Heart right ventricle (tissue), 16 donors: Measurements from ENCODE around the gene CYP51A1. TPM values are rescaled to one million over a fixed set of nuclear protein-coding genes. Genes with fewer than 3 reads are reported as not detected.
"Not testable (repeated sequence)": the region's sequence is repeated elsewhere in the genome, so short reads cannot be mapped to it uniquely, and the experiment has no call there.

Source experiments
- ATAC-seq, 8 donors: fragments of 200-7000 bp; cut with Tn5 transposase; one replicate each; pipeline ENCODE4 v1.9.1; 2020; ENCODE audit warnings: mild to moderate bottlenecking in 8 of 8, moderate library complexity in 8 of 8, moderate number of reproducible peaks in 1 of 8
- DNase-seq, 2 donors: peaks; one replicate each; pipeline ENCODE4 v3.0.0-alpha.2; 2020
- H3K27ac ChIP-seq, 10 donors: fragments of 200-600 bp; sonication (generic) in 2 of 10; one replicate each; pipeline versions ENCODE4 v1.5.0 to v1.8.0; 2020 to 2022; ENCODE audit warnings: mild to moderate bottlenecking in 3 of 10
- H3K27me3 ChIP-seq, 7 donors: fragments of 200-600 bp; one replicate each; pipeline ENCODE4 v1.8.0; 2021 to 2022; ENCODE audit warnings: mild to moderate bottlenecking in 2 of 7
- H3K36me3 ChIP-seq, 9 donors: fragments of 200-600 bp; sonication (generic) in 1 of 9; one replicate each; pipeline versions ENCODE4 v1.5.0 to v1.8.0; 2020 to 2022; ENCODE audit warnings: mild to moderate bottlenecking in 2 of 9
- H3K4me1 ChIP-seq, 9 donors: fragments of 200-600 bp; sonication (generic) in 1 of 9; one replicate each; pipeline versions ENCODE4 v1.5.0 to v1.8.0; 2020 to 2022; ENCODE audit warnings: mild to moderate bottlenecking in 4 of 9
- H3K4me3 ChIP-seq, 10 donors: fragments of 200-600 bp; sonication (generic) in 2 of 10; one replicate each; pipeline versions ENCODE4 v1.5.0 to v1.8.0; 2020 to 2022; ENCODE audit warnings: mild to moderate bottlenecking in 7 of 10, moderate library complexity in 2 of 10
- H3K9me3 ChIP-seq, 11 donors: fragments of 200-600 bp in 10 of 11; sonication (generic) in 2 of 11; one replicate each; pipeline versions ENCODE4 v1.5.0 to v1.8.0; 2013 to 2022; ENCODE audit warnings: mild to moderate bottlenecking in 2 of 11, control low read depth in 1 of 11, moderate library complexity in 1 of 11
- CTCF ChIP-seq, 9 donors: fragments of 200-600 bp; sonication (generic) in 2 of 9; IDR thresholded peaks; one replicate each; pipeline versions ENCODE4 v1.5.0 to v1.8.0; 2021 to 2022; ENCODE audit warnings: antibody characterized with exemption in 9 of 9, mild to moderate bottlenecking in 5 of 9, moderate library complexity in 1 of 9
- WGBS, 2 donors: extraction: QIAGEN DNeasy Blood & Tissue Kit; methylation state at CpG; one replicate each; pipeline ENCODE4 v1.1.7; 2013; ENCODE audit warnings: inconsistent platforms in 1 of 2; 5-methylcytosine and 5-hydroxymethylcytosine counted together
- intact Hi-C, 10 donors: fragments of 100-400 bp; cut with DNase I; formaldehyde crosslinking; loops; one replicate each; pipeline versions ENCODE4 v1.11.1 to v1.14.2; 2022
- polyA plus RNA-seq, 2 donors: library from polyadenylated mRNA; stranded (reverse); fragments of 200-250 nt; gene quantifications; one replicate each; pipeline ENCODE4 v1.2.3, GENCODE V29; 2013
- total RNA-seq, 10 donors: library from RNA; stranded (reverse); fragmentation: NEBNext Ultra II Directional in 3 of 10; extraction: Animal tissue kit (Norgen Biotek cat#: 25700) in 3 of 10; gene quantifications; one replicate each; pipeline versions ENCODE4 v1.2.1 to v1.2.4, GENCODE V29; 2021 to 2023
- donor health status: Arrhythmogenic right ventricular cardiomyopathy.
- donor health status: ischemic (EF 13 %, LVEDD 7.1; RV severe dilation, severe dysfunction).
- donor health status: healthy with polysubstance abuse.
- donor health status: DM: no; HTN: yes; CAD: no.
- donor health status: DM: no; HTN: no; CAD: no.
- donor health status: ischemic (EF 25% LVEDD 6.9; RV normal size, moderate dysfunction).
- donor health status: ischemic (EF 25% LVEDD 5.7; RV mildly dilated, moderate dysfunction).
- donor health status: healthy.
- donor health status: DM: yes; HTN: yes; CAD: no.
- donor health status: Ischemic cardiomyopathy.
- donor health status: ischemic (EF 35%, LVEDD 5.7; RV mildly dilated, moderate dysfunction).
- donor health status: nonischemic (EF 11% LVEDD 7.7; RV severe dilation, severe dysfunction).
- donor health status: DM: yes; HTN: yes; CAD: no.
- donor health status: PGD.
- donor health status: ischemic (EF 29% LVEDD 5.4; RV normal size, mild dysfunction).
- donor health status: nonischemic (EF 23%, LVEDD 6.1; RV moderate dilation, normal function).

Gene CYP51A1
- total and polyA plus RNA-seq, 12 donors = 5.8 to 45.5 (median 24.2) TPM

GRCh38 chr7:92150450-92151017, 16.3 kb upstream of the CYP51A1 start:
- H3K36me3 ChIP-seq = no peaks in the 10 kb centered on the region
- no peak for TF ChIP-seq CTCF (IDR thresholded peaks at IDR 0.05)
- H3K27ac ChIP-seq = no peak overlapping the region
- H3K4me1 ChIP-seq = no peaks in the 10 kb centered on the region
- DNase-seq (no peak), ATAC-seq (no peak)
- H3K9me3 ChIP-seq = no peaks in the 10 kb centered on the region
- WGBS, 2 donors = 83 to 88% methylated on average over 1 of the region's 1 CpG
- intact Hi-C loops = no loop called here
- H3K4me3 ChIP-seq = no peak overlapping the region
- H3K27me3 ChIP-seq = no peaks in the 10 kb centered on the region

GRCh38 chr7:92149736-92150239, 15.5 kb upstream of the CYP51A1 start:
- no peak for ATAC-seq
- intact Hi-C loops = no loop called here
- TF ChIP-seq CTCF (IDR thresholded peaks at IDR 0.05) = no peak
- no peak for DNase-seq
- no peak overlapping the region for H3K4me3 ChIP-seq
- no peaks in the 10 kb centered on the region for H3K36me3 ChIP-seq
- no peaks in the 10 kb centered on the region for H3K9me3 ChIP-seq
- WGBS, 2 donors = 95% methylated on average over 5 of the region's 5 CpGs
- H3K4me1 ChIP-seq = no peaks in the 10 kb centered on the region
- no peak overlapping the region for H3K27ac ChIP-seq
- no peaks in the 10 kb centered on the region for H3K27me3 ChIP-seq

GRCh38 chr7:92143192-92143880, 9.1 kb upstream of the CYP51A1 start:
- 92 to 94% methylated on average over 50 of the region's 50 CpGs for WGBS, 2 donors
- H3K4me1 ChIP-seq, H3K27ac ChIP-seq, H3K36me3 ChIP-seq, H3K9me3 ChIP-seq, DNase-seq, H3K4me3 ChIP-seq, H3K27me3 ChIP-seq, ATAC-seq, intact Hi-C loops: not testable (repeated sequence)

- DNase-seq, H3K4me3 ChIP-seq, H3K9me3 ChIP-seq, H3K36me3 ChIP-seq, H3K27me3 ChIP-seq, intact Hi-C loops, H3K4me1 ChIP-seq, ATAC-seq, H3K27ac ChIP-seq: not testable (repeated sequence)
- WGBS, 2 donors = 83 to 89% methylated on average over 9 of the region's 9 CpGs
Measured at GRCh38 chr7:92142791-92143190, 8.5 kb upstream of the CYP51A1 start.

- no peaks in the 10 kb centered on the region for H3K36me3 ChIP-seq
- no peak for ATAC-seq
- no peak for TF ChIP-seq CTCF (IDR thresholded peaks at IDR 0.05)
- WGBS, 2 donors = 89 to 94% methylated on average over 7 of the region's 7 CpGs
- no peak for DNase-seq
- H3K27me3 ChIP-seq = no peaks in the 10 kb centered on the region
- H3K4me3 ChIP-seq = no peak overlapping the region
- no peak overlapping the region for H3K27ac ChIP-seq
- no peaks in the 10 kb centered on the region for H3K9me3 ChIP-seq
- intact Hi-C loops = no loop called here
- no peaks in the 10 kb centered on the region for H3K4me1 ChIP-seq
Measured at GRCh38 chr7:92141161-92141560, 6.9 kb upstream of the CYP51A1 start.
